Neutrophil (primary cell): ENCODE data around the gene CCDC18.
"Not testable (repeated sequence)": the region's sequence is repeated elsewhere in the genome, so short reads cannot be mapped to it uniquely, and the experiment has no call there.

Experiments
- H3K27ac ChIP-seq: fragments of 200-600 bp; sonication (generic); 2 replicates; pipeline ENCODE4 v1.5.1; 2016; ENCODE audit warnings: mild to moderate bottlenecking, moderate library complexity
- H3K27me3 ChIP-seq: fragments of 200-600 bp; sonication (generic); 2 replicates; pipeline ENCODE4 v1.6.0; 2016; ENCODE audit warnings: mild to moderate bottlenecking
- H3K36me3 ChIP-seq: fragments of 200-600 bp; sonication (generic); 2 replicates; pipeline ENCODE4 v1.5.1; 2017
- H3K4me1 ChIP-seq, 2 experiments: fragments of 200-600 bp in 1 of 2; sonication (generic) in 1 of 2; 1 replicate in 1 of 2; 2 replicates in 1 of 2; pipeline versions ENCODE4 v1.5.1 to v1.6.1; 2013 to 2016; ENCODE audit warnings: low read depth in 1 of 2, low read length in 1 of 2, mild to moderate bottlenecking in 1 of 2, moderate library complexity in 1 of 2; ENCODE audit not compliant: control insufficient read depth in 1 of 2, insufficient read depth in 1 of 2
- H3K4me3 ChIP-seq, 2 experiments: fragments of 200-600 bp in 1 of 2; sonication (generic) in 1 of 2; 1 replicate in 1 of 2; 2 replicates in 1 of 2; pipeline ENCODE4 v1.5.1; 2013 to 2016; ENCODE audit warnings: low read depth in 1 of 2, low read length in 1 of 2, mild to moderate bottlenecking in 1 of 2, moderate library complexity in 1 of 2
- H3K9me3 ChIP-seq: fragments of 200-600 bp; sonication (generic); 2 replicates; pipeline ENCODE4 v1.5.1; 2016
- CTCF ChIP-seq: fragments of 200-600 bp; sonication (generic); IDR thresholded peaks from 2 replicates; pipeline ENCODE4 v1.5.1; 2016; ENCODE audit warnings: antibody characterized with exemption

CCDC18 gene

GRCh38 chr1:93205892-93206566 is 25.5 kb downstream of the CCDC18 start:
- no peaks in the 10 kb centered on the region for H3K9me3 ChIP-seq
- no peak overlapping the region for H3K27ac ChIP-seq
- no peak overlapping the region for H3K4me3 ChIP-seq
- peaks cover 3 to 12% of the 10 kb centered on the region in 2 experiments for H3K4me1 ChIP-seq
- H3K27me3 ChIP-seq = no peaks in the 10 kb centered on the region
- no peak for TF ChIP-seq CTCF
- H3K36me3 ChIP-seq = peaks cover 21% of the 10 kb centered on the region

- no peak for TF ChIP-seq CTCF
- Histone ChIP-seq H3K9me3 (no peaks in the 10 kb centered on the region), H3K36me3 (peaks cover 21% of the 10 kb centered on the region), H3K4me1 (peaks cover 3 to 12% of the 10 kb centered on the region in 2 experiments), H3K27ac (no peak overlapping the region), H3K27me3 (no peaks in the 10 kb centered on the region), H3K4me3 (no peak overlapping the region)
These were observed 26.0 kb downstream of the CCDC18 start for GRCh38 chr1:93206567-93206954.

- no peaks in the 10 kb centered on the region for H3K9me3 ChIP-seq
These were observed 26.7 kb downstream of the CCDC18 start for GRCh38 chr1:93207211-93207610.

GRCh38 chr1:93215322-93215721 is 34.8 kb downstream of the CCDC18 start:
- Histone ChIP-seq H3K27ac (no peak overlapping the region), H3K9me3 (no peaks in the 10 kb centered on the region), H3K36me3 (peaks cover 33% of the 10 kb centered on the region), H3K27me3 (no peaks in the 10 kb centered on the region), H3K4me3 (no peak overlapping the region), H3K4me1 (no peaks in the 10 kb centered on the region)
- no peak for TF ChIP-seq CTCF

More at GRCh38 chr1:93207211-93207610, 26.7 kb downstream of the CCDC18 start:
- Histone ChIP-seq H3K36me3 (peaks cover 19% of the 10 kb centered on the region), H3K4me3 (no peak overlapping the region), H3K4me1 (peaks cover 3 to 12% of the 10 kb centered on the region in 2 experiments), H3K27ac (no peak overlapping the region), H3K27me3 (no peaks in the 10 kb centered on the region)
- no peak for TF ChIP-seq CTCF

- Histone ChIP-seq H3K27ac (no peak overlapping the region), H3K27me3 (no peaks in the 10 kb centered on the region), H3K4me1 (no peaks in the 10 kb centered on the region), H3K9me3 (no peaks in the 10 kb centered on the region), H3K36me3 (peaks cover 57% of the 10 kb centered on the region), H3K4me3 (no peak overlapping the region)
- TF ChIP-seq CTCF = no peak
These were observed 38.9 kb downstream of the CCDC18 start for GRCh38 chr1:93219443-93219842.

- H3K27me3 ChIP-seq, H3K4me3 ChIP-seq, H3K27ac ChIP-seq, H3K4me1 ChIP-seq, H3K9me3 ChIP-seq: not testable (repeated sequence)
- peaks cover 60% of the 10 kb centered on the region for H3K36me3 ChIP-seq
These were observed 40.2 kb downstream of the CCDC18 start for GRCh38 chr1:93220716-93221115.
